Trophoblast cell (in vitro differentiated cells and primary cell): ENCODE data around the gene GTPBP4.
A peak's percentile ranks its signal among the peaks of the same experiment; 100 is the strongest.

Source experiments
- DNase-seq, 2 donors: peaks; one replicate each; pipeline ENCODE4 v3.0.0-alpha.2; 2016
- H2AFZ ChIP-seq: 2 replicates; pipeline ENCODE4 v1.6.1; 2013; ENCODE audit warnings: low read length, moderate library complexity, mild to moderate bottlenecking; ENCODE audit not compliant: insufficient read depth, poor library complexity
- H2AK5ac ChIP-seq: 2 replicates; pipeline ENCODE4 v1.6.1; 2013; ENCODE audit warnings: mild to moderate bottlenecking, low read length
- H2BK120ac ChIP-seq: 2 replicates; pipeline ENCODE4 v1.6.1; 2013; ENCODE audit warnings: low read length, mild to moderate bottlenecking, moderate library complexity; ENCODE audit not compliant: insufficient read depth, poor library complexity
- H2BK12ac ChIP-seq: 2 replicates; pipeline ENCODE4 v1.6.1; 2013; ENCODE audit warnings: mild to moderate bottlenecking, low read length, moderate library complexity
- H2BK5ac ChIP-seq: 2 replicates; pipeline ENCODE4 v1.6.1; 2013; ENCODE audit warnings: low read length, low read depth, moderate library complexity, mild to moderate bottlenecking; ENCODE audit not compliant: poor library complexity
- H3K14ac ChIP-seq: 2 replicates; pipeline ENCODE4 v1.6.1; 2013; ENCODE audit warnings: mild to moderate bottlenecking, low read length
- H3K18ac ChIP-seq: 2 replicates; pipeline ENCODE4 v1.6.1; 2013; ENCODE audit warnings: mild to moderate bottlenecking, low read length
- H3K23ac ChIP-seq: 2 replicates; pipeline ENCODE4 v1.6.1; 2013; ENCODE audit warnings: low read length
- H3K27ac ChIP-seq: 2 replicates; pipeline ENCODE4 v1.5.1; 2013; ENCODE audit warnings: low read depth, mild to moderate bottlenecking, inconsistent platforms, low read length, moderate library complexity
- H3K27me3 ChIP-seq: 2 replicates; pipeline ENCODE4 v1.6.1; 2013; ENCODE audit warnings: inconsistent platforms, mild to moderate bottlenecking, low read length, moderate library complexity; ENCODE audit not compliant: insufficient read depth
- H3K36me3 ChIP-seq, 2 experiments: 1 replicate in 1 of 2; 2 replicates in 1 of 2; pipeline ENCODE4 v1.6.1; 2013; ENCODE audit warnings: low read length in 2 of 2, mild to moderate bottlenecking in 2 of 2, moderate library complexity in 1 of 2; ENCODE audit not compliant: insufficient read depth in 2 of 2, control insufficient read depth in 1 of 2
- H3K4ac ChIP-seq: 2 replicates; pipeline ENCODE4 v1.6.1; 2013; ENCODE audit warnings: low read depth, mild to moderate bottlenecking, low read length, moderate library complexity
- H3K4me1 ChIP-seq, 2 experiments: 1 replicate in 1 of 2; 2 replicates in 1 of 2; pipeline ENCODE4 v1.6.1; 2013; ENCODE audit warnings: low read length in 2 of 2, mild to moderate bottlenecking in 2 of 2, moderate library complexity in 1 of 2; ENCODE audit not compliant: insufficient read depth in 2 of 2, control insufficient read depth in 1 of 2
- H3K4me2 ChIP-seq: 2 replicates; pipeline ENCODE4 v1.6.1; 2013; ENCODE audit warnings: inconsistent platforms, mild to moderate bottlenecking, low read length, moderate library complexity
- H3K4me3 ChIP-seq: 2 replicates; pipeline ENCODE4 v1.5.1; 2013; ENCODE audit warnings: mild to moderate bottlenecking, low read depth, low read length, inconsistent platforms
- H3K79me1 ChIP-seq: one replicate; pipeline ENCODE4 v1.6.1; 2013; ENCODE audit warnings: low read length
- H3K79me2 ChIP-seq: 2 replicates; pipeline ENCODE4 v1.6.1; 2013; ENCODE audit warnings: low read length, mild to moderate bottlenecking; ENCODE audit not compliant: control insufficient read depth, insufficient read depth, poor library complexity
- H3K9ac ChIP-seq: 2 replicates; pipeline ENCODE4 v1.6.1; 2013; ENCODE audit warnings: mild to moderate bottlenecking, low read length
- H3K9me3 ChIP-seq: 2 replicates; pipeline ENCODE4 v1.6.1; 2013; ENCODE audit warnings: low read depth, mild to moderate bottlenecking, control low read depth, inconsistent platforms, low read length; ENCODE audit not compliant: insufficient read depth
- H4K12ac ChIP-seq: 2 replicates; pipeline ENCODE4 v1.6.1; 2013; ENCODE audit warnings: low read depth, mild to moderate bottlenecking, low read length, moderate library complexity
- H4K8ac ChIP-seq: 2 replicates; pipeline ENCODE4 v1.6.1; 2013; ENCODE audit warnings: low read depth, mild to moderate bottlenecking, low read length, moderate library complexity
- H4K91ac ChIP-seq: one replicate; pipeline ENCODE4 v1.6.1; 2013; ENCODE audit warnings: low read depth, mild to moderate bottlenecking, low read length, moderate library complexity
- WGBS: extraction: QIAGEN DNeasy Blood & Tissue Kit; methylation state at CpG from one replicate; pipeline ENCODE4 v1.1.7; 2013; ENCODE audit warnings: missing lambda C conversion rate; ENCODE audit not compliant: insufficient read length, insufficient coverage; ENCODE audit errors: extremely low coverage; 5-methylcytosine and 5-hydroxymethylcytosine counted together

GTPBP4 gene

GRCh38 chr10:1058017-1058416, 69.8 kb downstream of the GTPBP4 start:
- Histone ChIP-seq H2AK5ac (no peak overlapping the region), H3K4me3 (no peak overlapping the region), H3K79me2 (peaks cover 15% of the 10 kb centered on the region), H3K14ac (no peak overlapping the region), H4K91ac (no peak overlapping the region), H3K27me3 (no peaks in the 10 kb centered on the region), H3K36me3 (peaks cover 2 to 8% of the 10 kb centered on the region in 2 experiments), H4K8ac (no peak overlapping the region), H3K79me1 (peaks cover 13% of the 10 kb centered on the region), H3K27ac (no peak overlapping the region), H3K23ac (no peak overlapping the region), H3K18ac (no peak overlapping the region), H2BK12ac (no peak overlapping the region), H2AFZ (no peak overlapping the region), H3K9me3 (peaks cover 2% of the 10 kb centered on the region), H4K12ac (no peak overlapping the region), H2BK5ac (no peak overlapping the region), H3K4me2 (no peak overlapping the region), H3K4ac (peak overlapping the region; percentile 3), H3K4me1 (peaks cover 3% of the 10 kb centered on the region in 2 experiments), H2BK120ac (no peak overlapping the region), H3K9ac (no peak overlapping the region)
- no CpG with 5 or more reads among the region's 7 CpGs for WGBS
- DNase-seq = no peak

GRCh38 chr10:1059902-1060301, 71.7 kb downstream of the GTPBP4 start:
- H3K79me2 ChIP-seq = peaks cover 15% of the 10 kb centered on the region
- no peak overlapping the region for H2BK5ac ChIP-seq
- no peak overlapping the region for H2BK120ac ChIP-seq
- no peak overlapping the region for H4K8ac ChIP-seq
- H3K27me3 ChIP-seq = no peaks in the 10 kb centered on the region
- no peak overlapping the region for H3K27ac ChIP-seq
- H3K9me3 ChIP-seq = peaks cover 2% of the 10 kb centered on the region
- H4K91ac ChIP-seq = no peak overlapping the region
- H3K4me2 ChIP-seq = no peak overlapping the region
- no peak overlapping the region for H2AFZ ChIP-seq
- H3K36me3 ChIP-seq = peaks cover 0 to 10% of the 10 kb centered on the region in 2 experiments
- no peak for DNase-seq
- H3K9ac ChIP-seq = no peak overlapping the region
- H3K14ac ChIP-seq = no peak overlapping the region
- no peak overlapping the region for H3K4me3 ChIP-seq
- H3K4me1 ChIP-seq = peaks cover under 1% of the 10 kb centered on the region in 2 experiments
- peaks cover 13% of the 10 kb centered on the region for H3K79me1 ChIP-seq
- WGBS = no CpG with 5 or more reads among the region's 8 CpGs
- H3K23ac ChIP-seq = no peak overlapping the region
- H3K4ac ChIP-seq = no peak overlapping the region
- H4K12ac ChIP-seq = no peak overlapping the region
- H2AK5ac ChIP-seq = no peak overlapping the region
- H3K18ac ChIP-seq = no peak overlapping the region
- H2BK12ac ChIP-seq = no peak overlapping the region

GRCh38 chr10:1061930-1062774, 73.9 kb downstream of the GTPBP4 start:
- Histone ChIP-seq H3K9me3 (no peaks in the 10 kb centered on the region), H2BK12ac (no peak overlapping the region), H4K12ac (no peak overlapping the region), H3K4me1 (no peaks in the 10 kb centered on the region), H3K27ac (no peak overlapping the region), H4K91ac (no peak overlapping the region), H3K27me3 (no peaks in the 10 kb centered on the region), H2BK120ac (no peak overlapping the region), H3K4ac (no peak overlapping the region), H3K14ac (no peak overlapping the region), H2BK5ac (no peak overlapping the region), H3K23ac (no peak overlapping the region), H3K79me1 (no peaks in the 10 kb centered on the region), H3K9ac (no peak overlapping the region), H3K4me2 (no peak overlapping the region), H3K18ac (no peak overlapping the region), H3K79me2 (peaks cover 2% of the 10 kb centered on the region), H2AK5ac (no peak overlapping the region), H4K8ac (no peak overlapping the region), H2AFZ (no peak overlapping the region), H3K4me3 (no peak overlapping the region), H3K36me3 (peaks cover 0 to 10% of the 10 kb centered on the region in 2 experiments)
- no CpG with 5 or more reads among the region's 7 CpGs for WGBS
- no peak for DNase-seq

- no peak overlapping the region for H2BK12ac ChIP-seq
- no peak overlapping the region for H3K4me3 ChIP-seq
- H3K79me1 ChIP-seq = no peaks in the 10 kb centered on the region
- no peaks in the 10 kb centered on the region for H3K27me3 ChIP-seq
- H3K14ac ChIP-seq = no peak overlapping the region
- no peak overlapping the region for H3K9ac ChIP-seq
- H3K4me1 ChIP-seq = no peaks in the 10 kb centered on the region
- H3K4ac ChIP-seq = no peak overlapping the region
- no peak overlapping the region for H2AK5ac ChIP-seq
- no peak overlapping the region for H2BK120ac ChIP-seq
- DNase-seq = no peak
- no peak overlapping the region for H4K12ac ChIP-seq
- H3K27ac ChIP-seq = no peak overlapping the region
- H4K91ac ChIP-seq = no peak overlapping the region
- no peak overlapping the region for H2AFZ ChIP-seq
- H4K8ac ChIP-seq = no peak overlapping the region
- no peaks in the 10 kb centered on the region for H3K79me2 ChIP-seq
- no peak overlapping the region for H3K4me2 ChIP-seq
- H3K36me3 ChIP-seq = peaks cover 0 to 8% of the 10 kb centered on the region in 2 experiments
- no peak overlapping the region for H2BK5ac ChIP-seq
- no peaks in the 10 kb centered on the region for H3K9me3 ChIP-seq
- WGBS = no CpG with 5 or more reads among the region's 7 CpGs
- H3K18ac ChIP-seq = no peak overlapping the region
- no peak overlapping the region for H3K23ac ChIP-seq
Measured at GRCh38 chr10:1063232-1063865, 75.1 kb downstream of the GTPBP4 start.
